GM23248 (cell line): ENCODE results near the gene SLC25A34. TPM values are rescaled to one million over a fixed set of nuclear protein-coding genes. Genes with fewer than 3 reads are reported as not detected.

Experiments used
- DNase-seq: peaks from one replicate; pipeline ENCODE4 v3.0.0-alpha.2; 2015
- H2AFZ ChIP-seq: fragments of 200-600 bp; sonication (generic); 2 replicates; pipeline ENCODE4 v1.6.1; 2016; ENCODE audit warnings: antibody characterized with exemption
- H3F3A ChIP-seq: fragments of 200-600 bp; sonication (generic); 2 replicates; pipeline ENCODE4 v1.6.1; 2016; ENCODE audit warnings: mild to moderate bottlenecking, antibody characterized with exemption, mixed run types; ENCODE audit not compliant: insufficient read depth
- H3K27ac ChIP-seq: fragments of 200-600 bp; sonication (generic); 2 replicates; pipeline ENCODE4 v1.5.1; 2016; ENCODE audit warnings: mild to moderate bottlenecking
- H3K27me3 ChIP-seq: fragments of 200-600 bp; sonication (generic); replicated peaks from 2 replicates; pipeline ENCODE4 v1.6.1; 2016; ENCODE audit warnings: mild to moderate bottlenecking; ENCODE audit not compliant: insufficient read depth
- H3K36me3 ChIP-seq: fragments of 200-600 bp; sonication (generic); 2 replicates; pipeline ENCODE4 v1.6.1; 2016; ENCODE audit warnings: low read depth, mild to moderate bottlenecking
- H3K4me1 ChIP-seq: fragments of 200-600 bp; sonication (generic); 2 replicates; pipeline ENCODE4 v1.6.1; 2016; ENCODE audit warnings: mild to moderate bottlenecking; ENCODE audit not compliant: insufficient read depth
- H3K4me2 ChIP-seq: fragments of 200-600 bp; sonication (generic); one replicate; pipeline ENCODE4 v1.6.1; 2016; ENCODE audit warnings: mild to moderate bottlenecking; ENCODE audit not compliant: unreplicated experiment
- H3K4me3 ChIP-seq: fragments of 200-600 bp; sonication (generic); 2 replicates; pipeline ENCODE4 v1.5.1; 2016; ENCODE audit warnings: mild to moderate bottlenecking
- H3K79me2 ChIP-seq: fragments of 200-600 bp; sonication (generic); 2 replicates; pipeline ENCODE4 v1.6.1; 2016; ENCODE audit warnings: mild to moderate bottlenecking; ENCODE audit not compliant: insufficient read depth
- H3K9ac ChIP-seq: fragments of 200-600 bp; sonication (generic); 2 replicates; pipeline ENCODE4 v1.6.1; 2016; ENCODE audit warnings: mild to moderate bottlenecking
- H3K9me2 ChIP-seq: fragments of 200-600 bp; sonication (generic); 2 replicates; pipeline ENCODE4 v1.6.1; 2016; ENCODE audit warnings: mixed run types, mild to moderate bottlenecking, moderate library complexity; ENCODE audit not compliant: insufficient read depth
- H3K9me3 ChIP-seq: fragments of 200-600 bp; sonication (generic); one replicate; pipeline ENCODE4 v1.6.1; 2017; ENCODE audit warnings: low read depth
- H4K20me1 ChIP-seq: fragments of 200-600 bp; sonication (generic); 2 replicates; pipeline ENCODE4 v1.6.0; 2016; ENCODE audit not compliant: insufficient read depth
- EZH2 ChIP-seq: fragments of 200-600 bp; sonication (generic); IDR thresholded peaks from 2 replicates; pipeline ENCODE4 v1.6.1; 2018; ENCODE audit warnings: antibody characterized with exemption, mild to moderate bottlenecking; ENCODE audit not compliant: insufficient read depth, poor library complexity, severe bottlenecking
- EZH2phosphoT487 ChIP-seq: fragments of 200-600 bp; sonication (generic); IDR thresholded peaks from 2 replicates; pipeline ENCODE4 v1.6.1; 2018; ENCODE audit warnings: antibody characterized with exemption, moderate library complexity, mild to moderate bottlenecking, low read depth; ENCODE audit not compliant: insufficient read depth
- WGBS, 2 experiments: methylation state at CpG; one replicate each; pipeline ENCODE4 v1.1.6; 2015 to 2017; ENCODE audit warnings: low lambda C conversion rate in 2 of 2, low coverage in 1 of 2; ENCODE audit errors: missing lambda C conversion rate in 2 of 2; 5-methylcytosine and 5-hydroxymethylcytosine counted together
- in situ Hi-C: fragments of 300-500 bp; cut with MboI; formaldehyde crosslinking; loops from 2 replicates; pipeline ENCODE4 v1.15.0; 2020
- polyA plus RNA-seq: library from polyadenylated mRNA; unstranded; fragments of >200 nt; fragmentation: Nextera tagmentation; extraction: Ambion mirVana; gene quantifications from 2 replicates; pipeline ENCODE4 v1.2.1, GENCODE V29; 2016
- total RNA-seq: library from RNA; depleted of rRNA; stranded (reverse); fragments of >200 nt; shearing (Covaris generic); gene quantifications from 2 replicates; pipeline ENCODE4 v1.2.3, GENCODE V29; 2014

The SLC25A34 gene
- total and polyA plus RNA-seq, 2 experiments from 2014 or later = 0.20 to 0.54 TPM

DNA sequence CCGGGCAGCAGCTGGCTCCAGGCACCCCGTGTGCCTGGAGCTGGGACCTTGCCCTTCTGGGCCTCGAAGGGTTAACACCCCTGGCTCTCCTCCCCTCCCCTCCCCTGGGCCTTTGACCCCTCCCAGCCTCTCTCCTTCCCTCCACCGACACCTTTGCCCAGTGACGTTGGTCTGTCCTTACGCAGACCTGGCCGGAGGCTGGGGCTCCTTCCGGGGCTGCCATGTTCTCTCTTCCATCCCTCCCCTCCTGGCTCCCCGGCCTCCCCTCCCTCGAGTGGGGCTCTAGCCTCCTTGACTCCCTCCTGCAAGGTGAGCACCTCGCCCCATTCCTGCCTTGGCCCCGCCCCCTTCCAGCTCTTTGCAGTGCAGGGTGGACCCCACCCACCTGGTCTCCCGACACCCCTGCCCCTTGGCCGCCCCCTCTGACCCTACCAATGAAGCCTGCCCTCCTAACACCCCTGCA is 6.3 kb downstream of the SLC25A34 start, which contains the start of gene TMEM82:
Gene TMEM82, plus strand, starts transcription at position 161 of the 463 bp plus-strand sequence. Its CDS starts 61 bp downstream, at position 222.
- H3K27ac ChIP-seq = no peak within 1 kb of the TSS
- DNase-seq = no peak
- H3K79me2 ChIP-seq = no peaks in the 10 kb centered on the region
- H3K4me1 ChIP-seq = no peaks in the 10 kb centered on the region
- H4K20me1 ChIP-seq = no peaks in the 10 kb centered on the region
- H3K27me3 ChIP-seq = no peaks in the 10 kb centered on the region
- in situ Hi-C loops = no loop called here
- H2AFZ ChIP-seq = no peak within 1 kb of the TSS
- no peak within 1 kb of the TSS for H3K9ac ChIP-seq
- H3F3A ChIP-seq = no peaks in the 10 kb centered on the region
- TF ChIP-seq EZH2phosphoT487 (no peak), EZH2 (no peak)
- H3K9me2 ChIP-seq = no peaks in the 10 kb centered on the region
- no peaks in the 10 kb centered on the region for H3K36me3 ChIP-seq
- no peak within 1 kb of the TSS for H3K4me3 ChIP-seq
- H3K9me3 ChIP-seq = no peaks in the 10 kb centered on the region
- no peak within 1 kb of the TSS for H3K4me2 ChIP-seq
- WGBS, 2 experiments = 28 to 36% methylated on average over 4 to 14 of the region's 14 CpGs

GRCh38 chr1:15744122-15744679 is 8.1 kb downstream of the SLC25A34 start:
- Histone ChIP-seq H3K9me3 (no peaks in the 10 kb centered on the region), H3K9me2 (no peaks in the 10 kb centered on the region), H3K4me1 (peaks cover 1% of the 10 kb centered on the region; the same call in 1 of the 2 replicates), H3K4me2 (no peak overlapping the region), H3F3A (no peaks in the 10 kb centered on the region), H3K27ac (no peak overlapping the region), H2AFZ (no peak overlapping the region), H3K9ac (no peak overlapping the region), H3K36me3 (no peaks in the 10 kb centered on the region), H3K27me3 (no peaks in the 10 kb centered on the region), H4K20me1 (no peaks in the 10 kb centered on the region), H3K79me2 (no peaks in the 10 kb centered on the region), H3K4me3 (no peak overlapping the region)
- WGBS, 2 experiments = 74 to 77% methylated on average over 28 to 30 of the region's 30 CpGs
- TF ChIP-seq EZH2 = no peak
- TF ChIP-seq EZH2phosphoT487 = no peak
- in situ Hi-C loops = no loop called here
- DNase-seq = no peak

DNA sequence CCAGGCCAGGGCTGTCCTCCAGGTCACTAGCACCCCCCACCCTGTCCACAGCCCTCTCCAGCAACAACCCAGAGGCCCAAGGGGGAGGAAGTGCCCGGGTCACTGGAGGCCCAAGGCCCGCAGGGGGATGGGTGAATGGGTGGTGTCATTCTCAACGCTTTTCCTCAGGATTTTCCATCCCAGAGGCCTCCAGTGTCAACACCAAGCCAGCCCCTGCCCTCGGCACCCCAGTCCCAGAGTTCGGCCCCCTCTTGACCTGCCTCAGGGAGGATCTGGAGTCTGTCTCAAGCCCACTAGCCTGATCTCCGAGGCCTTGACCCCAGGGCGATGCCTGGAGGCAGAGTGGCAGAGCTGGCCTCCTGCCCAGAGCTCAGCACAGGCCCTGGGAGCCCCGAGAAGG is 11.3 kb downstream of the SLC25A34 start:
- H3K79me2 ChIP-seq = no peaks in the 10 kb centered on the region
- WGBS, 2 experiments = 70% methylated on average over 8 of the region's 8 CpGs
- no peaks in the 10 kb centered on the region for H3K9me3 ChIP-seq
- no peak overlapping the region for H2AFZ ChIP-seq
- H3K4me3 ChIP-seq = no peak overlapping the region
- H3K4me2 ChIP-seq = no peak overlapping the region
- H3K27ac ChIP-seq = no peak overlapping the region
- no peak for DNase-seq
- H3K9ac ChIP-seq = no peak overlapping the region
- no peaks in the 10 kb centered on the region for H3K27me3 ChIP-seq
- H3K9me2 ChIP-seq = no peaks in the 10 kb centered on the region
- no peak for TF ChIP-seq EZH2phosphoT487
- TF ChIP-seq EZH2 = no peak
- peaks cover 10% of the 10 kb centered on the region; the same call in 1 of the 2 replicates for H3K4me1 ChIP-seq
- no peaks in the 10 kb centered on the region for H3K36me3 ChIP-seq
- H3F3A ChIP-seq = no peaks in the 10 kb centered on the region
- in situ Hi-C loops = no loop called here
- no peaks in the 10 kb centered on the region for H4K20me1 ChIP-seq

- in situ Hi-C loops = no loop called here
- Histone ChIP-seq H3K4me3 (no peak overlapping the region), H3K9me2 (no peaks in the 10 kb centered on the region), H3F3A (no peaks in the 10 kb centered on the region), H3K79me2 (no peaks in the 10 kb centered on the region), H2AFZ (no peak overlapping the region), H3K27ac (no peak overlapping the region), H3K36me3 (no peaks in the 10 kb centered on the region), H3K27me3 (no peaks in the 10 kb centered on the region), H3K4me1 (peaks cover 10% of the 10 kb centered on the region; the same call in 1 of the 2 replicates), H3K9me3 (no peaks in the 10 kb centered on the region), H3K9ac (no peak overlapping the region), H3K4me2 (no peak overlapping the region), H4K20me1 (no peaks in the 10 kb centered on the region)
- WGBS, 2 experiments = 80 to 87% methylated on average over 5 of the region's 5 CpGs
- TF ChIP-seq EZH2 (no peak), EZH2phosphoT487 (no peak)
- DNase-seq = no peak
Observed at GRCh38 chr1:15748264-15748663, 12.2 kb downstream of the SLC25A34 start.
